Measurements from ENCODE around the gene GTF3C1.

GRCh38 chr16:27460663-27461482 is 88.8 kb downstream of the GTF3C1 start:
- TF ChIP-seq, protein P1, sequence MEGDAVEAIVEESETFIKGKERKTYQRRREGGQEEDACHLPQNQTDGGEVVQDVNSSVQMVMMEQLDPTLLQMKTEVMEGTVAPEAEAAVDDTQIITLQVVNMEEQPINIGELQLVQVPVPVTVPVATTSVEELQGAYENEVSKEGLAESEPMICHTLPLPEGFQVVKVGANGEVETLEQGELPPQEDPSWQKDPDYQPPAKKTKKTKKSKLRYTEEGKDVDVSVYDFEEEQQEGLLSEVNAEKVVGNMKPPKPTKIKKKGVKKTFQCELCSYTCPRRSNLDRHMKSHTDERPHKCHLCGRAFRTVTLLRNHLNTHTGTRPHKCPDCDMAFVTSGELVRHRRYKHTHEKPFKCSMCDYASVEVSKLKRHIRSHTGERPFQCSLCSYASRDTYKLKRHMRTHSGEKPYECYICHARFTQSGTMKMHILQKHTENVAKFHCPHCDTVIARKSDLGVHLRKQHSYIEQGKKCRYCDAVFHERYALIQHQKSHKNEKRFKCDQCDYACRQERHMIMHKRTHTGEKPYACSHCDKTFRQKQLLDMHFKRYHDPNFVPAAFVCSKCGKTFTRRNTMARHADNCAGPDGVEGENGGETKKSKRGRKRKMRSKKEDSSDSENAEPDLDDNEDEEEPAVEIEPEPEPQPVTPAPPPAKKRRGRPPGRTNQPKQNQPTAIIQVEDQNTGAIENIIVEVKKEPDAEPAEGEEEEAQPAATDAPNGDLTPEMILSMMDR (conservative IDR thresholded peaks at IDR 0.05; ENCODE audit: low read depth, low read length) = no peak
- no peak for TF ChIP-seq EZH2 (IDR thresholded peaks at IDR 0.05; ENCODE audit: low read length, unreplicated experiment)
